Epithelial cell of proximal tubule (primary cell): ENCODE data around the gene SERINC5. TPM values are rescaled to one million over a fixed set of nuclear protein-coding genes. Genes with fewer than 3 reads are reported as not detected.

Experiments used
- DNase-seq: peaks from one replicate; pipeline ENCODE4 v3.0.0-alpha.2; 2011; ENCODE audit warnings: low read depth
- H3K4me3 ChIP-seq: 2 replicates; pipeline ENCODE4 v1.5.1; 2011; ENCODE audit warnings: low read depth, mild to moderate bottlenecking, low read length
- CTCF ChIP-seq: conservative IDR thresholded peaks from 2 replicates; pipeline ENCODE4 v1.5.1; 2012; ENCODE audit warnings: low read depth, mild to moderate bottlenecking, low read length
- total RNA-seq: library from RNA; depleted of rRNA; stranded (reverse); fragments of >200 nt; gene quantifications from 2 replicates; pipeline ENCODE4 v1.2.3, GENCODE V29; 2015

The SERINC5 gene
- total RNA-seq, 1 donor from 2014 or later: 7.1 TPM

DNA sequence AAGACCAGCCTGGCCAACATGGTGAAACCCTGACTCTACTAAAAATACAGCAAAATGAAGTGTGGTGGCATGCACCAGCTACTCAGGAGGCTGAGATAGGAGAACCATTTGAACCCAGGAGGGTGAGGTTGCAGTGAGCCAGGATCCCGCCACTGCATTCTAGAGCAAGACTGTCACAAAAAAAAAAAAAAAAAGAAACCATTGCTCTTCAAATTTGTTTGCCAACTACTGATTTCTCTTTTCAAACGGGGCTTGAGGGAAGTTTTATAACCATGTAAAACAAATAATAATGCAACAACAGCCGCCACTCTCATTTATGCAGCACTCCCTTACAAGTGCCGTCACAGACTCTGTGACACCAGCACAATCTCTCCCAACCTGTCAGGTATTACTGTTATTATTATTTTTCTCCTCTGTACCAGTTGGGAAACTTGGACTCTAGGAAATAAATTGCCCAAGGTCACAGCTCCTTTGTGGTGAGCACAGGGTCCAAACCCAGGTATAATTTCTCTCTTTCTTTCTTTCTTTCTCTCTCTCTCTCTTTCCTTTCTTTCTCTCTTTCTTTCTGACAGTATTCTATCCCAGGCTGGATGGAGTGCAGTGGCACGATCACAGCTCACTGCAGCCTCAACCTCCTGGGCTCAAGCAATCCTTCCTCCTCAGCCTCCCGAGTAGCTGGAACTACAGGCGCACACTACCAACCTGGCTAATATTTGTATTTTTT is 25.4 kb downstream of the SERINC5 start:
- no peak overlapping the region for H3K4me3 ChIP-seq
- DNase-seq: no peak
- no peak for TF ChIP-seq CTCF

DNA sequence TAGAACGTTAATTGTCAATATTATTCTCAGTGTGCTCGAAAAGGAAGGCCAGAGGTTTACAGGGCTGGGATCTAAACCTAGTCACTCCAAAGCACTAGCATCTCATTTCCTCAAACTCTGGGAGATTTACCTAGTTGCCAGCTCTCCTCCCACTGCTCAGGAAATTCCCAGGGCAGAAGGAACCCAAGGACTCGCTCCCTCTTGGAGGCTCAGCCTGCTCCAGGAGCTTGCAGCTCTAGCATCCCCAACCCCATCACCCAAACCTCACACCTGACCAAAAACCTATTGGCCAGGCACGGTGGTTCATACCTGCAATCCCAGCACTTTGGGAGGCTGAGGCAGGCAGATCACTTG is 26.0 kb downstream of the SERINC5 start:
- TF ChIP-seq CTCF: no peak
- DNase-seq: no peak
- H3K4me3 ChIP-seq: no peak overlapping the region

GRCh38 chr5:80227979-80228596 is 27.8 kb downstream of the SERINC5 start:
- no peak overlapping the region for H3K4me3 ChIP-seq
- no peak for TF ChIP-seq CTCF
- no peak for DNase-seq

GRCh38 chr5:80225934-80226326 is 29.9 kb downstream of the SERINC5 start:
- no peak for DNase-seq
- TF ChIP-seq CTCF: no peak
- no peak overlapping the region for H3K4me3 ChIP-seq

DNA sequence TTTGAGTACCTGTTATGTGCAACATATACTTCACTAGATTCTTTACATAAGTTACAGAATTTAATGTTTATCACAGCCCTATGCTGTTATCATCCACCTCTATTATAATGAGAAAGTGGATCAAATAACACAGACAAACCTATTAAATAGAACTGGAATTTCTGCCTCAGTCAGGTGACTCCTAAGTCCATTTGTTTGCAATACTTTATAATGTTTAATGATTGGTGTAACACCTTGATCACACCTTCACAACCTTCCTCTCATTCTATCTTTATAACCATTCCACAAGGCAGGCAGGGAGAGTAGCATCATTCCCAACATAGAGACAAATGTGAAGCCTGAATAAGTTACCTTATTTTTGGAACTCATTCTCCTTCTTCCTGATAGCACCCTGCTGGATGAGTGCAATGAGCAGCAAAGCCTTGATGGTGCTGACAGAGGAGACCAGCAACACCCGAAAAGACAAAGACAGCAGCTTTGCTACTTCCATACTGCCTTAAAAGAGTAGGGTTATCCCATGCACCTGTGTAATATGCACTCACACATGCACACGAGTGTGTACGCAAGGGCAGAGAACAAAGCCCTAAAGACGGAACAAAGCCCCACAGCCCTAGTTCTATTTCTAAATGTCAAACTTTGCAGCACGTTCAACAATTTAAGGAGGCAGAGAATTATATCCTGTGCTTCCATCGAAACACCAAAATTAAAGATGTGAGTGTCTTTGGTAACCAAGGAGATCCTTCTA is 30.5 kb downstream of the SERINC5 start:
- DNase-seq: no peak
- H3K4me3 ChIP-seq: no peak overlapping the region
- no peak for TF ChIP-seq CTCF

GRCh38 chr5:80223561-80223960 is 32.3 kb downstream of the SERINC5 start:
- TF ChIP-seq CTCF: no peak
- no peak overlapping the region for H3K4me3 ChIP-seq
- DNase-seq: no peak
